Mesothelial cell of epicardium (in vitro differentiated cells): ENCODE data around the gene BANF1. TPM values are rescaled to one million over a fixed set of nuclear protein-coding genes. Genes with fewer than 3 reads are reported as not detected.

Source experiments
- DNase-seq, 2 experiments: peaks; one replicate each; pipeline ENCODE4 v3.0.0; 2021; ENCODE audit warnings: low spot score in 2 of 2; ENCODE audit not compliant: unreplicated experiment in 2 of 2
- H3K27ac Mint-ChIP-seq: 2 replicates; pipeline ENCODE4 v1.8.0; 2021; ENCODE audit warnings: mixed read lengths
- H3K27me3 Mint-ChIP-seq: 2 replicates; pipeline ENCODE4 v1.8.0; 2021; ENCODE audit warnings: low read depth, mixed read lengths
- H3K36me3 Mint-ChIP-seq: 2 replicates; pipeline ENCODE4 v1.8.0; 2021; ENCODE audit warnings: mixed read lengths
- H3K4me1 Mint-ChIP-seq: 2 replicates; pipeline ENCODE4 v1.8.0; 2021; ENCODE audit warnings: mixed read lengths
- H3K4me3 Mint-ChIP-seq: 2 replicates; pipeline ENCODE4 v1.8.0; 2021; ENCODE audit warnings: mild to moderate bottlenecking, moderate library complexity, mixed read lengths
- H3K9me3 Mint-ChIP-seq: 2 replicates; pipeline ENCODE4 v1.8.0; 2021; ENCODE audit warnings: mixed read lengths
- total RNA-seq: library from RNA; stranded (reverse); gene quantifications from 3 replicates; pipeline ENCODE4 v1.2.1, GENCODE V29; 2021
- TF ChIP-seq, protein P1 (sequence below): fragments of 200-600 bp; sonication (generic); IDR thresholded peaks from one replicate; pipeline ENCODE4 v1.5.0; 2021; ENCODE audit warnings: antibody characterized with exemption; ENCODE audit not compliant: unreplicated experiment

BANF1 gene
- total RNA-seq, 1 donor from 2014 or later, result 170 TPM

DNA sequence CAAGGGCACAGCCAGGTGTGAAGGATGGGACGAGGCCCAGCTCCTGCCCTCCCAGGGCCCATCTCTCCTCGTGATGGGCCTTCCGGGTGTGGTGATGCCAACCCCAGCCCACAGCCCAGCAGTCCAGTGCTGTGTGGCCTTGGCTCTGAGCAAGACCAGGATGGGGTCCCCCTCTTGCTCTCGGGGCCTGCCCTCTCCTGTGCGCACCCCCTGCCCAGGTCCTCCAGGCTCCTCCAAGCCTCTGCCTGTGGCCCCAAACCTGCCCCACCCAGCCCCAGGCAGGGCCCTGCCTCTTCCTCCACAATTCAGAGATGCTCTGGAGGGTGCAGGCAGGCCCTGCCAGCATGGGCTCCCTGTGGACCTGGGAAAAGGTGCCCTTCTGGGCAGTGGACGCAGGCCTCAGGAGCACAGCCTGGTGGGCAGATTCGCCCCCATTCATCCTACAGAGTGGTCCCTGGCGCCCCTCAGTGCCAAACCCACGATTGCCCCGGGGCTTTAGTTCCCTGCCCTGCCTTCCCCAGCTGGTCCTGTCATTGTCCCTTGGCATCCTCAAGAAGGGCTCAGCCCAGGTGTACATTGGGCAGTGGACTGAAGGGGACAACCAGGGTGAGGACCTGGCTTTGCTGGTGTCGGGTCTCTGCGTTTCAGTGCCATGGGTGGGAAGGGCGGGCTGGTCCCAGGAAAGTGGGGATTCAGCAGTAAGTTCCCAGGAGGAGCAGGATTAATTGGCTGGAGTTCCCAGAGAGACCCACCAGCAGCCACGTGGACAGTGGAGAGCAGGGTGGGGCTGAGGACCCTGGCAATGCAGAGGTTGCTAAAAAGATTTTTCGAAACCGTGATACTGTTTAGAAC is 20.1 kb upstream of the BANF1 start:
- Mint-ChIP-seq H3K9me3 (no peaks in the 10 kb centered on the region), H3K27ac (no peak overlapping the region), H3K4me3 (no peak overlapping the region), H3K27me3 (no peaks in the 10 kb centered on the region), H3K36me3 (peaks cover 10% of the 10 kb centered on the region), H3K4me1 (no peaks in the 10 kb centered on the region)
- DNase-seq, result no peak
- TF ChIP-seq, protein P1, sequence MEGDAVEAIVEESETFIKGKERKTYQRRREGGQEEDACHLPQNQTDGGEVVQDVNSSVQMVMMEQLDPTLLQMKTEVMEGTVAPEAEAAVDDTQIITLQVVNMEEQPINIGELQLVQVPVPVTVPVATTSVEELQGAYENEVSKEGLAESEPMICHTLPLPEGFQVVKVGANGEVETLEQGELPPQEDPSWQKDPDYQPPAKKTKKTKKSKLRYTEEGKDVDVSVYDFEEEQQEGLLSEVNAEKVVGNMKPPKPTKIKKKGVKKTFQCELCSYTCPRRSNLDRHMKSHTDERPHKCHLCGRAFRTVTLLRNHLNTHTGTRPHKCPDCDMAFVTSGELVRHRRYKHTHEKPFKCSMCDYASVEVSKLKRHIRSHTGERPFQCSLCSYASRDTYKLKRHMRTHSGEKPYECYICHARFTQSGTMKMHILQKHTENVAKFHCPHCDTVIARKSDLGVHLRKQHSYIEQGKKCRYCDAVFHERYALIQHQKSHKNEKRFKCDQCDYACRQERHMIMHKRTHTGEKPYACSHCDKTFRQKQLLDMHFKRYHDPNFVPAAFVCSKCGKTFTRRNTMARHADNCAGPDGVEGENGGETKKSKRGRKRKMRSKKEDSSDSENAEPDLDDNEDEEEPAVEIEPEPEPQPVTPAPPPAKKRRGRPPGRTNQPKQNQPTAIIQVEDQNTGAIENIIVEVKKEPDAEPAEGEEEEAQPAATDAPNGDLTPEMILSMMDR, result peak; percentile 19

DNA sequence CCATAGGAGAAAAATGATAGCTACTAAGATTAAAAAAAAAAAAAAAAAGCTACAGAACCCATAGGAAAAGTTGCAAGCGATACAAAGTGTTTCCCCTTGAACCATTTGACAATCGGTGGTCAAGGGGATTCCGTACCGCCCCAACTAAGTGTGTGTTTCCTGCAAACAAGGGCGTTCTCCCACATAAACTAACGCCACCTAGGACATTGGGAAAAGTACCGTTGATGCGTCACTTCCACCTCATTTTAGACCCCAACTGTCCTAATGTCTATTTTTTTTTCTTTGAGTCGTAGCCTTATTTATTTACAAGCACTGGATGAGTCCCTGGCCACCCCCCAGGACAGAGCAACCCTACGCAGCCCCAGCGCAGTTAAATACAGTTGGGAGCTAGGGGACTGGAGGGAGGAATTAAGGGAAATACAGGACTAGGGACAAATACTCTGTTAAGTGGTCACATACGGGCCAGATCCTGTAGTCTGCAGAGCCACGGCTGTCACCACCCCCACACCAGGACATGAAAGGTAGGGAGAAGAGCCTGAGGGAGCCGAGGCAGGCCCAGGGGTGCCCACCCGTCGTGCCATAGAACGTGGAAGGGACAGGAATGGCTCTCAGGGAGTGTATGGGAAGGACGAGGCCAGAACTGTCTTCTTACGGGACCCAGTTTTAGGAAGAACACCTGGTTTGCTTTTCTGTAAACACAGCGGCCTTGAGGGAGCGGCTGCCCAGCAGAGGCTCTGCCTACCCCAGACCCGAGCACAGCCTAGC is 19.3 kb upstream of the BANF1 start:
- no peak for DNase-seq
- no peaks in the 10 kb centered on the region for H3K9me3 Mint-ChIP-seq
- no peaks in the 10 kb centered on the region for H3K27me3 Mint-ChIP-seq
- no peak overlapping the region for H3K27ac Mint-ChIP-seq
- H3K4me3 Mint-ChIP-seq, result no peak overlapping the region
- TF ChIP-seq, protein P1, result peak; percentile 5
- H3K4me1 Mint-ChIP-seq, result no peaks in the 10 kb centered on the region
- peaks cover 10% of the 10 kb centered on the region for H3K36me3 Mint-ChIP-seq

DNA sequence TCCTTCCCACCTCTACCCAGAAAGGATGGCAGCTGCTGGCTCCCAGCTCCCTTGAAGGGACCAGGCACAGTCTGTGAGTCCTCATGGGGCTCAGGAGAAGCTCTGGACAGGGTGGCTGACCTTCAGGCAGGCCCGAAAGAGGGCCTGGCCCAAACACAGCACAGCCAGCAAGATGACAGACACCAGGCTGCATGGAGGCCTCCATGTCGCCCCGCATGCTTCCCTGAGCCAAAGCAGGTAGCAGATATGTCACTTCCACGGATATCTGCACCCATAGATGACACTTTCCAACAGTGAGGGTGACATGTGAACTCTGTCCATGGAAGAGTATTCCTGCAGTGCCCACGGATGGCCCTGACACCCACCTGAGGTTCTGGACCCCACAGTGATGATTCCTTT is 18.7 kb upstream of the BANF1 start:
- no peak for DNase-seq
- H3K9me3 Mint-ChIP-seq, result no peaks in the 10 kb centered on the region
- H3K27ac Mint-ChIP-seq, result no peak overlapping the region
- no peak overlapping the region for H3K4me3 Mint-ChIP-seq
- H3K4me1 Mint-ChIP-seq, result no peaks in the 10 kb centered on the region
- TF ChIP-seq, protein P1, result no peak
- H3K36me3 Mint-ChIP-seq, result peaks cover 10% of the 10 kb centered on the region
- no peaks in the 10 kb centered on the region for H3K27me3 Mint-ChIP-seq

DNA sequence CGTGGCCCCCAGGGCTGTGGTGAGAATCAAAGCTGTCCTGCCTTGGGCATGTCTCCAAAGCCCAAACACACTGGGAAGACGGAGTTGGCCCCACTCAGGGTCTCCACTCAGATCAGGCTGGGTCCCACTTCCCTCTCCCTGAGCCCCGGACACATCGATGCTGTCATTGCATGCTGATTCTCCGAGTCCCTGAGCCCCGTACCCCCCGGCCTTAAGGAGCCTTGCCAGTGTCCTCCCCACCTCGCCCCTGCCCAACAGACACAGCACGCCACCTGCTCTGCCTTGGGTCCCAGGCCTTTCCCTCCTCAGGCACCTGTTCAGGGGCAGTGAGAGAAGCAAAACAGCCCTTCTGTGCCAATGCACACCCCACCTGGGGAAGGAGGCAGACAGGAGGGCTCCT is 15.0 kb upstream of the BANF1 start:
- H3K4me3 Mint-ChIP-seq, result no peak overlapping the region
- no peak overlapping the region for H3K27ac Mint-ChIP-seq

DNA sequence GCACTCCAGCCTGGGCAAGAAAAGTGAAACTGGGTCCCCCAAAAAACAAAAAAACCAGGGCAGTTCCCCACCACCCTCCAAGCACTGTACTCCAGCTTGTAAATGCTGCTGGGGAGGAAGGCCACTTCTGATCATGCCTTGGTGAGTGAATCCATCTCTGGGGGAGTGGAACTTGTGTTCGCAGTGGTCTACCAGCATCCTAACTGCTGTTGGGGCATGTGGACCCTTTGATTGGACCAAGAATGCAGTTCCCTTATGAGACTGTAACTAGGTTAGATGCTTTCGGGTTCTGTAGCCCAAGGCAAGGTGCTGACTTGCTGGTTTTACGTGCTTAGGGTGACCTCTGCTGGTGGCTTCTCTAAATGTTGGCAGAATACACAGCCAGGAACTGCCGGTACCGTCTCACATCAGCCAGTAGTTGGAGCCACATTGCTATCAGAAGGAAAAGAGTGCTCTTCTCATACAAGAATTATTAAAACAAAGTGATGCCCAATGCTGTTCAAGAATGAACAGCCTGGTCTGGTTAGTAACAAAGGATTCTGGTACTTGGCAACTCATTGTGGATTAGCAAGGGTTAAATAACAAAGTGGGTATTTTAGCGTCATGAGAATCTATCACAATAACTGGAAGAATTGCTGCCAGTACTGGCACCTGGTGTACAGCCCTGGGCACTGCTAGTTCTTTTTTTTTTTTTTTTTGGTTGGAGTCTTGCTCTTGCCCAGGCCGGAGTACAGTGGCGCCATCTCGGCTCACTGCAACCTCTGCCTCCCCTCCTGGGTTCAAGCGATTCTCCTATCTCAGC is 13.3 kb upstream of the BANF1 start:
- peak; percentile 69 to 89 for DNase-seq
- peak overlapping the region; percentile 69 for H3K27ac Mint-ChIP-seq
- no peaks in the 10 kb centered on the region for H3K9me3 Mint-ChIP-seq
- no peaks in the 10 kb centered on the region for H3K27me3 Mint-ChIP-seq
- no peak overlapping the region for H3K4me3 Mint-ChIP-seq
- H3K36me3 Mint-ChIP-seq, result peaks cover 5% of the 10 kb centered on the region
- H3K4me1 Mint-ChIP-seq, result no peaks in the 10 kb centered on the region
- TF ChIP-seq, protein P1, result peak; percentile 77

More for the DNA sequence above, 15.0 kb upstream of the BANF1 start:
- DNase-seq, result no peak
- TF ChIP-seq, protein P1, result no peak
- Mint-ChIP-seq H3K4me1 (no peaks in the 10 kb centered on the region), H3K36me3 (peaks cover 5% of the 10 kb centered on the region), H3K9me3 (no peaks in the 10 kb centered on the region), H3K27me3 (no peaks in the 10 kb centered on the region)
